GM19240 (cell line): Measurements from ENCODE around the gene TRUB1.

Source experiments
- DNase-seq: peaks from one replicate; pipeline ENCODE4 v3.0.0; 2011; ENCODE audit warnings: low spot score; ENCODE audit not compliant: insufficient read length

Gene TRUB1

DNA sequence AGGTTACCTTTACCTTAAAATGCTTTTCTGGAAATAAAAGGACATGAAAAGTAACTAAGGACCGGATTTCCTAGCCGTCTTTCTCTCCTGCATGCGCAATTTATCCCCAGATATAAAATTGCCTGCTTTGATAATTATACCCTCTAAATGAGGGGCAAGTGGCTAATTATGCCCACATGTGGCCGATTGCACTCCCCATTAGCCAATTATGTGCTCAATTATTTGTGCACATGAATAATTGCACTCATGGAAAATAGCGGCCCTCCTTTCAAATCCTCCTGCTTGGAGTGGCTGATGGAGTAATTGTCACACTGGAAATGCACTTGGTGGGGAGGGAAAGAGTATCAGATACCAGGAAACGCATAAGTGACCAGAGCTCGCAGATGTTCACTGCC lies 88.7 kb downstream of the TRUB1 start:
- no peak for DNase-seq
